K562 (cell line): ENCODE measurements around the gene MEIS2. TPM values are rescaled to one million over a fixed set of nuclear protein-coding genes. Genes with fewer than 3 reads are reported as not detected.

Experiments
- ATAC-seq: fragments of 200-7000 bp; cut with Tn5 transposase; 3 replicates; pipeline ENCODE4 v1.9.1; 2020; ENCODE audit warnings: moderate library complexity
- BruUV-seq: library from RNA; stranded (reverse); fragments of 400-500 nt; replicated peaks from 2 replicates; lab custom pipeline; 2021; lab: Mats Ljungman, UMichigan
- CTCF ChIA-PET: fragments of 300-600 bp; formaldehyde crosslinking; extraction: SDS; loops from one replicate; lab custom pipeline; 2021; ENCODE audit warnings: low intra/inter-chr PET ratio; lab: Yijun Ruan, JAX
- POLR2A ChIA-PET: fragments of 300-600, 350-650 bp; sonication (Branson Sonifier 250); formaldehyde crosslinking; extraction: SDS; loops from one replicate; lab custom pipeline; 2021; ENCODE audit warnings: antibody characterized with exemption, inconsistent platforms; lab: Yijun Ruan, JAX
- DNase-seq, 4 experiments: peaks; one replicate each; pipeline versions ENCODE4 v3.0.0 to v3.0.0-alpha.2; 2011 to 2018; ENCODE audit warnings: low spot score in 3 of 4, mixed read lengths in 3 of 4; ENCODE audit errors: extremely low read depth in 1 of 4
- FAIRE-seq: peaks from 2 replicates; lab custom pipeline; 2011; peaks lifted over from hg19 to GRCh38; lab: Jason Lieb, UNC
- H2AFZ ChIP-seq: 2 replicates; pipeline ENCODE4 v1.6.0; 2011; ENCODE audit warnings: low read depth, low read length, control low read depth, inconsistent platforms
- H3K27ac ChIP-seq: fragments of 200-600 bp; 3 replicates; pipeline ENCODE4 v1.8.0; 2011; ENCODE audit warnings: low read depth, mild to moderate bottlenecking, control low read depth, inconsistent platforms, low read length, moderate library complexity, mixed read lengths; ENCODE audit errors: extremely low read depth
- H3K27me3 ChIP-seq, 2 experiments: fragments of 300-600 bp in 1 of 2; 2 replicates in 1 of 2; 3 replicates in 1 of 2; pipeline versions ENCODE4 v1.6.0 to v1.8.0; 2011; ENCODE audit warnings: inconsistent platforms in 2 of 2, low read length in 2 of 2, mild to moderate bottlenecking in 1 of 2, mixed read lengths in 1 of 2, moderate library complexity in 1 of 2; ENCODE audit not compliant: control insufficient read depth in 2 of 2, insufficient read depth in 2 of 2
- H3K36me3 ChIP-seq: fragments of 300-600 bp; 3 replicates; pipeline ENCODE4 v1.8.0; 2011; ENCODE audit warnings: mild to moderate bottlenecking, low read length, inconsistent platforms; ENCODE audit not compliant: control insufficient read depth, insufficient read depth
- H3K4me1 ChIP-seq, 2 experiments: fragments of 200-600 bp in 1 of 2; replicated peaks in 1 of 2; 2 replicates in 1 of 2; 3 replicates in 1 of 2; pipeline versions ENCODE4 v1.5.1 to v1.8.0; 2011; ENCODE audit warnings: inconsistent platforms in 2 of 2, low read length in 2 of 2, mild to moderate bottlenecking in 1 of 2, mixed read lengths in 1 of 2, moderate library complexity in 1 of 2; ENCODE audit not compliant: control insufficient read depth in 2 of 2, insufficient read depth in 2 of 2
- H3K4me2 ChIP-seq: 2 replicates; pipeline ENCODE4 v1.6.1; 2011; ENCODE audit warnings: low read length, control low read depth, inconsistent platforms, mixed read lengths; ENCODE audit not compliant: insufficient read depth
- H3K4me3 ChIP-seq: fragments of 200-600 bp; sonication (generic), shearing (Covaris generic); 2 replicates; pipeline ENCODE4 v1.5.1; 2016; ENCODE audit warnings: control low read depth, inconsistent platforms
- H3K79me2 ChIP-seq: fragments of 200-600 bp; 3 replicates; pipeline ENCODE4 v1.8.0; 2011; ENCODE audit warnings: low read length, inconsistent platforms; ENCODE audit not compliant: control insufficient read depth, insufficient read depth
- H3K9ac ChIP-seq, 2 experiments: 2 replicates each; pipeline versions ENCODE4 v1.6.0 to v1.6.1; 2011; ENCODE audit warnings: low read depth in 2 of 2, low read length in 2 of 2, control low read depth in 1 of 2, inconsistent platforms in 1 of 2, mild to moderate bottlenecking in 1 of 2, mixed read lengths in 1 of 2; ENCODE audit not compliant: insufficient read depth in 1 of 2
- H3K9me1 ChIP-seq: one replicate; pipeline ENCODE4 v1.6.0; 2011; ENCODE audit warnings: inconsistent platforms, mild to moderate bottlenecking, low read length, moderate library complexity; ENCODE audit not compliant: control insufficient read depth, insufficient read depth
- H3K9me3 ChIP-seq: replicated peaks from 2 replicates; pipeline ENCODE4 v1.5.1; 2011; ENCODE audit warnings: low read depth, low read length, inconsistent platforms; ENCODE audit not compliant: control insufficient read depth, insufficient read depth
- H4K20me1 ChIP-seq: replicated peaks from 2 replicates; pipeline ENCODE4 v1.6.1; 2011; ENCODE audit warnings: low read length, inconsistent platforms, mixed read lengths; ENCODE audit not compliant: control insufficient read depth, insufficient read depth
- CBX8 ChIP-seq: fragments of 200-600 bp; sonication (generic); IDR thresholded peaks from 2 replicates; pipeline ENCODE4 v1.6.1; 2012; ENCODE audit warnings: borderline replicate concordance, mixed run types, low read depth, mild to moderate bottlenecking, moderate library complexity, mixed read lengths, low read length, control low read depth, inconsistent platforms; ENCODE audit not compliant: poor library complexity, severe bottlenecking; ENCODE audit errors: extremely low read depth
- CREB1 ChIP-seq, 2 experiments: sonication (generic) in 1 of 2; formaldehyde crosslinking in 1 of 2; IDR thresholded peaks; 2 replicates each; pipeline versions ENCODE4 v1.6.1 to v1.8.0; 2012 to 2022; ENCODE audit warnings: inconsistent platforms in 1 of 2, mild to moderate bottlenecking in 1 of 2, missing genetic modification reagents in 1 of 2, moderate library complexity in 1 of 2
- CREM ChIP-seq: IDR thresholded peaks from 2 replicates; pipeline ENCODE4 v1.6.1; 2014; ENCODE audit warnings: antibody characterized with exemption, low read depth
- FOS ChIP-seq: IDR thresholded peaks from 3 replicates; pipeline ENCODE4 v1.6.1; 2011; ENCODE audit not compliant: insufficient read length; ENCODE audit errors: extremely low read depth
- FOXM1 ChIP-seq, 2 experiments: fragments of 450-650 bp in 1 of 2; sonication (generic) in 1 of 2; formaldehyde crosslinking in 1 of 2; IDR thresholded peaks; 2 replicates each; pipeline versions ENCODE4 v1.6.1 to v1.9.0; 2017 to 2022; ENCODE audit warnings: low read depth in 2 of 2, mild to moderate bottlenecking in 2 of 2, missing genetic modification reagents in 1 of 2, moderate library complexity in 1 of 2
- GTF2F1 ChIP-seq: IDR thresholded peaks from 2 replicates; pipeline ENCODE4 v1.6.1; 2011; ENCODE audit warnings: low read depth, low read length, improper control_type of control experiment
- MTA1 ChIP-seq: fragments of 450-650 bp; IDR thresholded peaks from 2 replicates; pipeline ENCODE4 v1.6.1; 2017; ENCODE audit warnings: borderline replicate concordance
- NFXL1 ChIP-seq: fragments of 450-650 bp; formaldehyde crosslinking; IDR thresholded peaks from 2 replicates; pipeline ENCODE4 v1.4.0; 2021; ENCODE audit warnings: mild to moderate bottlenecking
- NRF1 ChIP-seq, 2 experiments: fragments of 450-650 bp; IDR thresholded peaks in 1 of 2; conservative IDR thresholded peaks in 1 of 2; 2 replicates each; pipeline ENCODE4 v1.6.1; 2014; ENCODE audit warnings: mild to moderate bottlenecking in 2 of 2
- PML ChIP-seq: IDR thresholded peaks from 2 replicates; pipeline ENCODE4 v1.6.1; 2012; ENCODE audit warnings: low read length, inconsistent platforms
- SLC30A9 ChIP-seq: fragments of 250-450 bp; sonication (Bioruptor Pico); IDR thresholded peaks from 2 replicates; pipeline ENCODE4 v1.8.0; 2022; ENCODE audit warnings: mild to moderate bottlenecking, moderate library complexity
- ZFP30 ChIP-seq: fragments of 250-450 bp; sonication (Bioruptor Pico); IDR thresholded peaks from 2 replicates; pipeline ENCODE4 v1.8.0; 2022; ENCODE audit warnings: moderate library complexity, mild to moderate bottlenecking, inconsistent platforms, borderline replicate concordance
- ZNF140 ChIP-seq: fragments of 250-450 bp; sonication (Bioruptor Pico); IDR thresholded peaks from 2 replicates; pipeline ENCODE4 v1.8.0; 2021; ENCODE audit warnings: moderate library complexity, mild to moderate bottlenecking, inconsistent platforms
- ZNF764 ChIP-seq: fragments of 250-450 bp; sonication (Bioruptor Pico); IDR thresholded peaks from 2 replicates; pipeline ENCODE4 v1.4.0; 2020; ENCODE audit warnings: low read depth, mild to moderate bottlenecking, moderate library complexity
- WGBS: fragments of 100-300 bp; shearing (Covaris generic); methylation state at CpG from one replicate; pipeline ENCODE4 v1.1.6; 2016; ENCODE audit warnings: low coverage, mixed read lengths; ENCODE audit not compliant: insufficient coverage; ENCODE audit errors: missing lambda C conversion rate; 5-methylcytosine and 5-hydroxymethylcytosine counted together
- in situ Hi-C: fragments of 300-500 bp; cut with MboI; formaldehyde crosslinking; loops from 4 replicates; pipeline ENCODE4 v1.15.0; 2018; ENCODE audit warnings: inconsistent platforms, mixed read lengths
- intact Hi-C: fragments of 100-400 bp; cut with micrococcal nuclease; formaldehyde crosslinking; loops from 2 replicates; pipeline ENCODE4 v1.14.2; 2022
- polyA plus RNA-seq, 8 experiments: library from polyadenylated mRNA; depleted of rRNA in 4 of 8; stranded (reverse) in 5 of 8; unstranded in 3 of 8; fragments of >200 nt; fragmentation: Nextera tagmentation in 2 of 8; fragmentation: Illumina TruSeq in 1 of 8; extraction: Ambion mirVana in 2 of 8; extraction: Trizol in 1 of 8; gene quantifications; 2 replicates each; pipeline versions ENCODE4 v1.2.1 to v1.2.3, GENCODE V29; 2011 to 2014; ENCODE audit warnings: inconsistent platforms in 1 of 8, missing spikeins in 1 of 8
- total RNA-seq, 7 experiments: library from RNA; depleted of rRNA in 6 of 7; stranded (reverse); fragments of >200 nt in 6 of 7; fragmentation: Illumina TruSeq in 2 of 7; extraction: Trizol in 2 of 7; gene quantifications; 2 replicates each; pipeline versions ENCODE4 v1.2.1 to v1.2.3, GENCODE V29; 2011 to 2021; ENCODE audit warnings: low replicate concordance in 1 of 7
- TF ChIP-seq, protein P1 (sequence below): fragments of 450-650 bp; conservative IDR thresholded peaks from 2 replicates; pipeline ENCODE4 v1.6.1; 2016; ENCODE audit warnings: missing genetic modification characterization, low read depth, mild to moderate bottlenecking, control low read depth, missing compliant biosample characterization
- TF ChIP-seq, protein P2 (sequence below): fragments of 450-650 bp; IDR thresholded peaks from 2 replicates; pipeline ENCODE4 v1.6.1; 2018; ENCODE audit not compliant: partially characterized antibody

MEIS2 gene
- total and polyA plus RNA-seq, 9 of the 15 experiments (the other 6 are each of a cell fraction or from before 2014, with no cell fraction given) = 7.5 to 64.2 (median 22.3) TPM

DNA sequence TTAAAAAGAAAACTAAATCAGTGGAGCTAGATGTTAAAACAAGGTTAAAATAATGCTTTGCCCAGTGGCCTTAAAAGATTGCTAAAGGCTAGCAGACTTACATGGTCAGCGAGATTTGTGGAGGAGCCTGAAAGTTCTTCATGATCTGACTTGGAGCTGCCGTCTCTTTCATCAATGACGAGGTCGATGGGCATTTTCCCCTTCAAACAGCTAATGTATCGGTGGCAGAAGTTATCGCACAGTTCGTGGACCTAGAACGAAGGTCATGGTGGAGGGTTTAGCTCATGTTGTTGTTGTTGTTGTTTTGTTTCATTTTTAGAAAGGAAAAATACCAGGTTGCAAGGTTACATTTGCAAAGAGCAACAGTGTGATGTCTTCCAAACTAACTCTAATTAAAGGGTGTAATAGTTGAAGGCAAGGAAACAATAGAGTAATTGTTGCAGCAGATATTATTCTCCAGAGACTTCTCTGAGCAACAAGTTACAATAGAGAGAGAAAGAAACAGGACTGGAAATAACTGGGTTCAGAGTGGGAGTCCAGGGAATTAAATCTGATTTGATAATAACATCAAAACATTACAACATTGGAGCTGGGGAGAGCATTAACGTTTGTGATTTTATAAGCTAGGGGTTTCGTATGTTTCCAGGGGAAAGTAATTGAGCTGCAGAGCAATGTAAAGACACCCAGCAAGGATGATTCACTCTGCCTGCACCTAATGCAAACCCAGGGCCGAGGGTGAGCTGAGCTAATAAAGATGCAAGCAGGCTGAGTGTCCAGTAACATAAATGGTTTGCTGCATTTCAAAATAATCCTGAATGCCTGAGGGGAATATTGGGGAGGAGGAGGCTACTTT, 6.6 kb downstream of the MEIS2 start:
- Histone ChIP-seq H3K4me2 (no peak overlapping the region), H4K20me1 (no peaks in the 10 kb centered on the region), H3K9me1 (no peaks in the 10 kb centered on the region), H2AFZ (no peak overlapping the region), H3K27me3 (no peaks in the 10 kb centered on the region), H3K9me3 (no peaks in the 10 kb centered on the region), H3K79me2 (peaks cover 72% of the 10 kb centered on the region), H3K36me3 (peaks cover 78% of the 10 kb centered on the region), H3K4me3 (no peak overlapping the region), H3K9ac (no peak overlapping the region), H3K27ac (no peak overlapping the region), H3K4me1 (peaks cover 9 to 28% of the 10 kb centered on the region in 2 experiments; a peak in 4 of 5 replicates)
- BruUV-seq = no TSS peak
- intact Hi-C loops (no loop called here), in situ Hi-C loops (no loop called here)
- ATAC-seq (no peak), DNase-seq (no peak), FAIRE-seq (no peak)
- TF ChIP-seq ZNF140 (CRISPR knock-in tag) = no peak
- no peak for TF ChIP-seq MTA1
- TF ChIP-seq CREM = no peak
- TF ChIP-seq ZNF764 (CRISPR knock-in tag) = no peak
- TF ChIP-seq, protein P1, sequence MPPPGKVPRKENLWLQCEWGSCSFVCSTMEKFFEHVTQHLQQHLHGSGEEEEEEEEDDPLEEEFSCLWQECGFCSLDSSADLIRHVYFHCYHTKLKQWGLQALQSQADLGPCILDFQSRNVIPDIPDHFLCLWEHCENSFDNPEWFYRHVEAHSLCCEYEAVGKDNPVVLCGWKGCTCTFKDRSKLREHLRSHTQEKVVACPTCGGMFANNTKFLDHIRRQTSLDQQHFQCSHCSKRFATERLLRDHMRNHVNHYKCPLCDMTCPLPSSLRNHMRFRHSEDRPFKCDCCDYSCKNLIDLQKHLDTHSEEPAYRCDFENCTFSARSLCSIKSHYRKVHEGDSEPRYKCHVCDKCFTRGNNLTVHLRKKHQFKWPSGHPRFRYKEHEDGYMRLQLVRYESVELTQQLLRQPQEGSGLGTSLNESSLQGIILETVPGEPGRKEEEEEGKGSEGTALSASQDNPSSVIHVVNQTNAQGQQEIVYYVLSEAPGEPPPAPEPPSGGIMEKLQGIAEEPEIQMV (tag) = no peak
- no peak for TF ChIP-seq PML
- TF ChIP-seq ZFP30 = no peak
- TF ChIP-seq FOXM1 (IDR thresholded peaks at IDR 0.05; ENCODE audit: low read depth) = no peak
- TF ChIP-seq FOXM1 (CRISPR knock-in tag; IDR thresholded peaks at IDR 0.05; ENCODE audit: low read depth) = no peak
- no peak for TF ChIP-seq FOS
- no peak for TF ChIP-seq NRF1 (conservative IDR thresholded peaks at IDR 0.05 in 1 of 2, IDR thresholded peaks at IDR 0.05 in 1 of 2)
- TF ChIP-seq SLC30A9 (CRISPR knock-in tag) = no peak
- TF ChIP-seq CREB1 (IDR thresholded peaks at IDR 0.05) = no peak
- no peak for TF ChIP-seq CREB1 (CRISPR knock-in tag; IDR thresholded peaks at IDR 0.05)
- TF ChIP-seq NFXL1 (CRISPR knock-in tag) = no peak
- TF ChIP-seq GTF2F1 = no peak
- TF ChIP-seq, protein P2, sequence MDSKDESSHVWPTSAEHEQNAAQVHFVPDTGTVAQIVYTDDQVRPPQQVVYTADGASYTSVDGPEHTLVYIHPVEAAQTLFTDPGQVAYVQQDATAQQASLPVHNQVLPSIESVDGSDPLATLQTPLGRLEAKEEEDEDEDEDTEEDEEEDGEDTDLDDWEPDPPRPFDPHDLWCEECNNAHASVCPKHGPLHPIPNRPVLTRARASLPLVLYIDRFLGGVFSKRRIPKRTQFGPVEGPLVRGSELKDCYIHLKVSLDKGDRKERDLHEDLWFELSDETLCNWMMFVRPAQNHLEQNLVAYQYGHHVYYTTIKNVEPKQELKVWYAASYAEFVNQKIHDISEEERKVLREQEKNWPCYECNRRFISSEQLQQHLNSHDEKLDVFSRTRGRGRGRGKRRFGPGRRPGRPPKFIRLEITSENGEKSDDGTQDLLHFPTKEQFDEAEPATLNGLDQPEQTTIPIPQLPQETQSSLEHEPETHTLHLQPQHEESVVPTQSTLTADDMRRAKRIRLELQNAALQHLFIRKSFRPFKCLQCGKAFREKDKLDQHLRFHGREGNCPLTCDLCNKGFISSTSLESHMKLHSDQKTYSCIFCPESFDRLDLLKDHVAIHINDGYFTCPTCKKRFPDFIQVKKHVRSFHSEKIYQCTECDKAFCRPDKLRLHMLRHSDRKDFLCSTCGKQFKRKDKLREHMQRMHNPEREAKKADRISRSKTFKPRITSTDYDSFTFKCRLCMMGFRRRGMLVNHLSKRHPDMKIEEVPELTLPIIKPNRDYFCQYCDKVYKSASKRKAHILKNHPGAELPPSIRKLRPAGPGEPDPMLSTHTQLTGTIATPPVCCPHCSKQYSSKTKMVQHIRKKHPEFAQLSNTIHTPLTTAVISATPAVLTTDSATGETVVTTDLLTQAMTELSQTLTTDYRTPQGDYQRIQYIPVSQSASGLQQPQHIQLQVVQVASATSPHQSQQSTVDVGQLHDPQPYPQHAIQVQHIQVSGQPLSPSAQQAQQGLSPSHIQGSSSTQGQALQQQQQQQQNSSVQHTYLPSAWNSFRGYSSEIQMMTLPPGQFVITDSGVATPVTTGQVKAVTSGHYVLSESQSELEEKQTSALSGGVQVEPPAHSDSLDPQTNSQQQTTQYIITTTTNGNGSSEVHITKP = no peak
- TF ChIP-seq CBX8 = no peak
- 79% methylated on average over 11 of the region's 11 CpGs for WGBS
- ChIA-PET POLR2A (interaction anchor here (0.6 kb wide), 1 partner anchor 8 kb away, joined by 4 read pairs; no protein-coding TSS in a partner anchor), CTCF (no interaction called here)
